Cardiac muscle cell (in vitro differentiated cells and primary cell): ENCODE results near the gene FGF22. TPM values are rescaled to one million over a fixed set of nuclear protein-coding genes. Genes with fewer than 3 reads are reported as not detected.

ENCODE experiments used
- DNase-seq, 2 donors: peaks; one replicate each; pipeline versions ENCODE4 v3.0.0 to v3.0.0-alpha.2; 2010 to 2017; ENCODE audit warnings: low read depth in 1 of 2, low spot score in 1 of 2
- H3K27ac ChIP-seq: fragments of 200-600 bp; sonication (generic); 2 replicates; pipeline ENCODE4 v1.5.1; 2016
- H3K27me3 ChIP-seq: fragments of 200-600 bp; sonication (generic); 2 replicates; pipeline ENCODE4 v1.6.0; 2016; ENCODE audit warnings: control low read depth
- H3K36me3 ChIP-seq: fragments of 200-600 bp; sonication (generic); 2 replicates; pipeline ENCODE4 v1.5.1; 2016; ENCODE audit warnings: control low read depth
- H3K4me1 ChIP-seq: fragments of 200-600 bp; sonication (generic); 2 replicates; pipeline ENCODE4 v1.8.1; 2017; ENCODE audit warnings: low read depth, mild to moderate bottlenecking, mixed run types
- H3K4me3 ChIP-seq: fragments of 200-600 bp; sonication (generic); 2 replicates; pipeline ENCODE4 v1.5.1; 2016; ENCODE audit warnings: mild to moderate bottlenecking
- H3K9me3 ChIP-seq: fragments of 200-600 bp; sonication (generic); 2 replicates; pipeline ENCODE4 v1.5.1; 2017; ENCODE audit warnings: low read depth, mild to moderate bottlenecking, control low read depth
- CTCF ChIP-seq: IDR thresholded peaks from 2 replicates; pipeline ENCODE4 v1.5.1; 2012; ENCODE audit warnings: low read depth, mild to moderate bottlenecking, low read length
- polyA plus RNA-seq: library from polyadenylated mRNA; unstranded; fragments of >200 nt; fragmentation: Nextera tagmentation; extraction: Ambion mirVana; gene quantifications from 2 replicates; pipeline ENCODE4 v1.2.1, GENCODE V29; 2016
- total RNA-seq: library from RNA; depleted of rRNA; stranded (reverse); fragments of >200 nt; gene quantifications from 2 replicates; pipeline ENCODE4 v1.2.3, GENCODE V29; 2016

FGF22 gene
- total and polyA plus RNA-seq, 2 experiments from 2014 or later: 0.92 TPM; not detected in 1

GRCh38 chr19:647566-648284 lies 8.0 kb downstream of the FGF22 start:
- no peaks in the 10 kb centered on the region for H3K27me3 ChIP-seq
- no peak overlapping the region for H3K27ac ChIP-seq
- no peak overlapping the region for H3K4me3 ChIP-seq
- peaks cover 28% of the 10 kb centered on the region for H3K36me3 ChIP-seq
- DNase-seq: no peak
- H3K4me1 ChIP-seq: no peaks in the 10 kb centered on the region
- no peak for TF ChIP-seq CTCF
- H3K9me3 ChIP-seq: no peaks in the 10 kb centered on the region

GRCh38 chr19:648305-648704 lies 8.6 kb downstream of the FGF22 start:
- Histone ChIP-seq H3K36me3 (peaks cover 28% of the 10 kb centered on the region), H3K4me3 (no peak overlapping the region), H3K27ac (no peak overlapping the region), H3K9me3 (no peaks in the 10 kb centered on the region), H3K27me3 (no peaks in the 10 kb centered on the region), H3K4me1 (no peaks in the 10 kb centered on the region)
- DNase-seq: no peak
- TF ChIP-seq CTCF: no peak

GRCh38 chr19:648904-649801 lies 9.5 kb downstream of the FGF22 start:
- no peak for TF ChIP-seq CTCF
- Histone ChIP-seq H3K36me3 (peaks cover 28% of the 10 kb centered on the region), H3K27ac (no peak overlapping the region)

GRCh38 chr19:650121-650520 lies 10.4 kb downstream of the FGF22 start:
- Histone ChIP-seq H3K4me3 (no peak overlapping the region), H3K9me3 (no peaks in the 10 kb centered on the region), H3K36me3 (peaks cover 28% of the 10 kb centered on the region), H3K27ac (no peak overlapping the region), H3K27me3 (no peaks in the 10 kb centered on the region), H3K4me1 (no peaks in the 10 kb centered on the region)
- no peak for TF ChIP-seq CTCF
- DNase-seq: no peak

More at GRCh38 chr19:648904-649801, 9.5 kb downstream of the FGF22 start:
- Histone ChIP-seq H3K4me3 (no peak overlapping the region), H3K4me1 (no peaks in the 10 kb centered on the region), H3K9me3 (no peaks in the 10 kb centered on the region), H3K27me3 (no peaks in the 10 kb centered on the region)
- no peak for DNase-seq

GRCh38 chr19:651114-651818 lies 11.6 kb downstream of the FGF22 start:
- Histone ChIP-seq H3K27ac (no peak overlapping the region), H3K4me1 (no peaks in the 10 kb centered on the region), H3K4me3 (no peak overlapping the region), H3K36me3 (peaks cover 28% of the 10 kb centered on the region), H3K27me3 (no peaks in the 10 kb centered on the region), H3K9me3 (no peaks in the 10 kb centered on the region)
- no peak for TF ChIP-seq CTCF
- no peak for DNase-seq
